ENCODE measurements around the gene LTBR. TPM values are rescaled to one million over a fixed set of nuclear protein-coding genes. Genes with fewer than 3 reads are reported as not detected.
A peak's percentile ranks its signal among the peaks of the same experiment; 100 is the strongest.

LTBR gene
- total RNA-seq, 1 experiment from 2014 or later, result 165 TPM

DNA sequence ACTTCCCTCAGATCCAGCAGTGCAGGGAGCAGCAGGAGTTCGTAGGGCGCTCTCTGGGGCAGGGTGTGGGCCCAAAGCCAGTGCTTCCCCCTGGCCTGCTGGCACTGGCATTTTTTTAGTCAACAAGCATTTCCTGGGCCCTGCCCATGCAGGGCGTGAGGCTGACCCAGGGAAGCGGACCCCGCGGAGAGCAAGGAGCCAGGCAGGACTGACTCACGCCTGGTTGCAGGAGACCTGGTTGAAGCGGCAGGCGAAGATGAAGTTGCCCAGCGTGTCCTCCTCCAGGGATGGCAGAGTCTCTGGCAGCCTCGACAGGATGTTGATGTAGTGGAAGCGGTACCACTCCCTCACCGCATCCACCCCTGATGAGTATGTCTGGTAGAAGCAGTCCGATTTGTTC is 22.1 kb upstream of the LTBR start:
- TF ChIP-seq, protein P1, sequence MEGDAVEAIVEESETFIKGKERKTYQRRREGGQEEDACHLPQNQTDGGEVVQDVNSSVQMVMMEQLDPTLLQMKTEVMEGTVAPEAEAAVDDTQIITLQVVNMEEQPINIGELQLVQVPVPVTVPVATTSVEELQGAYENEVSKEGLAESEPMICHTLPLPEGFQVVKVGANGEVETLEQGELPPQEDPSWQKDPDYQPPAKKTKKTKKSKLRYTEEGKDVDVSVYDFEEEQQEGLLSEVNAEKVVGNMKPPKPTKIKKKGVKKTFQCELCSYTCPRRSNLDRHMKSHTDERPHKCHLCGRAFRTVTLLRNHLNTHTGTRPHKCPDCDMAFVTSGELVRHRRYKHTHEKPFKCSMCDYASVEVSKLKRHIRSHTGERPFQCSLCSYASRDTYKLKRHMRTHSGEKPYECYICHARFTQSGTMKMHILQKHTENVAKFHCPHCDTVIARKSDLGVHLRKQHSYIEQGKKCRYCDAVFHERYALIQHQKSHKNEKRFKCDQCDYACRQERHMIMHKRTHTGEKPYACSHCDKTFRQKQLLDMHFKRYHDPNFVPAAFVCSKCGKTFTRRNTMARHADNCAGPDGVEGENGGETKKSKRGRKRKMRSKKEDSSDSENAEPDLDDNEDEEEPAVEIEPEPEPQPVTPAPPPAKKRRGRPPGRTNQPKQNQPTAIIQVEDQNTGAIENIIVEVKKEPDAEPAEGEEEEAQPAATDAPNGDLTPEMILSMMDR (IDR thresholded peaks at IDR 0.05; ENCODE audit: unreplicated experiment), result no peak
- DNase-seq, result peak; percentile 79
- Mint-ChIP-seq H3K36me3 (ENCODE audit: insufficient read depth, unreplicated experiment) (peaks cover 34% of the 10 kb centered on the region), H3K9me3 (ENCODE audit: low read depth, unreplicated experiment) (no peaks in the 10 kb centered on the region), H3K27ac (ENCODE audit: unreplicated experiment) (peak overlapping the region; percentile 2), H3K4me3 (ENCODE audit: low read depth, unreplicated experiment) (peak overlapping the region; percentile 29), H3K27me3 (ENCODE audit: unreplicated experiment) (no peaks in the 10 kb centered on the region), H3K4me1 (ENCODE audit: low read depth, unreplicated experiment) (peaks cover 33% of the 10 kb centered on the region)
- intact Hi-C loops (cut with micrococcal nuclease; ENCODE audit: unreplicated experiment), result no loop called here
- CTCF ChIA-PET, result interaction anchor here (0.6 to 0.8 kb wide), 2 partner anchors 16 to 27 kb away, joined by 3 read pairs; no protein-coding TSS in a partner anchor
- BruUV-seq (replicated peaks), result no TSS peak

DNA sequence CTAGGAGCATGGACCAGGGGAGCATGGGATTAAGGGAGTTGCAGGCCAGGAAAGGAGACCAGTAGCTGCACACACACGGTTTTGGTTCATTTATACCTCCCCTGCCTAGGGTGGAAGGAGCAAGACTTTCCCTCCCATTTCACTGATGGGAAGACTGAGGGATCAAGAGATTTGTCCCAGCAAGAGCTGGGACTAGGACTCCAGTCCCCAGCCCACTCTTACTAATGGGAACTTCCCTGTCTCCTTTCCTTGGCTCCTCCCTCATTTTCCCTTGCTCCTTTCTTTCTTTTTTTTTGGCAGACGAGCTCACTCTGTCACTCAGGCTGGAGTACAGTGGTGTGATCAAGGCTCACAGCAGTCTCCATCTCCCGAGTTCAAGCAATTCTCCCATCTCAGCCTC is 21.6 kb upstream of the LTBR start:
- intact Hi-C loops (cut with micrococcal nuclease; ENCODE audit: unreplicated experiment), result no loop called here
- no peak overlapping the region for H3K27ac Mint-ChIP-seq (ENCODE audit: unreplicated experiment)
- H3K9me3 Mint-ChIP-seq (ENCODE audit: low read depth, unreplicated experiment), result no peaks in the 10 kb centered on the region
- DNase-seq, result no peak
- CTCF ChIA-PET, result interaction anchor here (1.2 kb wide), 1 partner anchor 23 kb away, joined by 4 read pairs; no protein-coding TSS in a partner anchor
- BruUV-seq (replicated peaks), result no TSS peak
- peak overlapping the region; percentile 29 for H3K4me3 Mint-ChIP-seq (ENCODE audit: low read depth, unreplicated experiment)
- peaks cover 31% of the 10 kb centered on the region for H3K4me1 Mint-ChIP-seq (ENCODE audit: low read depth, unreplicated experiment)
- H3K27me3 Mint-ChIP-seq (ENCODE audit: unreplicated experiment), result no peaks in the 10 kb centered on the region
- peaks cover 40% of the 10 kb centered on the region for H3K36me3 Mint-ChIP-seq (ENCODE audit: insufficient read depth, unreplicated experiment)
- TF ChIP-seq, protein P1 (IDR thresholded peaks at IDR 0.05; ENCODE audit: unreplicated experiment), result no peak

DNA sequence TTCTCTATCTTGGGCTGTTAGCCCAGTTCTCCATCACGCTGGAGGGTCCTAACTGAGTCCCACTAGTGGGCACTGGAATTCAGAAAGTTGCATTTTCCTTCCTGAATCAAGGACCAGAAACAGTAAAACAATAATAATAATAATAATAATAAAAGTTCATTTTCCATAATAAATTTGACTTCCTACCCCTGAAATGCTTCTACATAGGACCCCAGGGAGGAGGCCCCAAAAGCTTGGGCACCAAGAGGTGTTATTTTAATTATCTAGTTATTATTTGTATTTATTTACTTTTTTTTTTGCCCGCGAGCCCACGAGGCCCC is 21.0 kb upstream of the LTBR start:
- Mint-ChIP-seq H3K4me1 (ENCODE audit: low read depth, unreplicated experiment) (peaks cover 31% of the 10 kb centered on the region), H3K4me3 (ENCODE audit: low read depth, unreplicated experiment) (peak overlapping the region; percentile 65), H3K27ac (ENCODE audit: unreplicated experiment) (no peak overlapping the region), H3K36me3 (ENCODE audit: insufficient read depth, unreplicated experiment) (peaks cover 40% of the 10 kb centered on the region), H3K9me3 (ENCODE audit: low read depth, unreplicated experiment) (no peaks in the 10 kb centered on the region), H3K27me3 (ENCODE audit: unreplicated experiment) (no peaks in the 10 kb centered on the region)
- CTCF ChIA-PET, result interaction anchor here (0.9 to 1.4 kb wide), 3 partner anchors 11 to 28 kb away, joined by 4 to 8 read pairs (median 4); no protein-coding TSS in a partner anchor
- BruUV-seq (replicated peaks), result no TSS peak
- TF ChIP-seq, protein P1 (IDR thresholded peaks at IDR 0.05; ENCODE audit: unreplicated experiment), result no peak
- intact Hi-C loops (cut with micrococcal nuclease; ENCODE audit: unreplicated experiment), result no loop called here
- DNase-seq, result no peak

DNA sequence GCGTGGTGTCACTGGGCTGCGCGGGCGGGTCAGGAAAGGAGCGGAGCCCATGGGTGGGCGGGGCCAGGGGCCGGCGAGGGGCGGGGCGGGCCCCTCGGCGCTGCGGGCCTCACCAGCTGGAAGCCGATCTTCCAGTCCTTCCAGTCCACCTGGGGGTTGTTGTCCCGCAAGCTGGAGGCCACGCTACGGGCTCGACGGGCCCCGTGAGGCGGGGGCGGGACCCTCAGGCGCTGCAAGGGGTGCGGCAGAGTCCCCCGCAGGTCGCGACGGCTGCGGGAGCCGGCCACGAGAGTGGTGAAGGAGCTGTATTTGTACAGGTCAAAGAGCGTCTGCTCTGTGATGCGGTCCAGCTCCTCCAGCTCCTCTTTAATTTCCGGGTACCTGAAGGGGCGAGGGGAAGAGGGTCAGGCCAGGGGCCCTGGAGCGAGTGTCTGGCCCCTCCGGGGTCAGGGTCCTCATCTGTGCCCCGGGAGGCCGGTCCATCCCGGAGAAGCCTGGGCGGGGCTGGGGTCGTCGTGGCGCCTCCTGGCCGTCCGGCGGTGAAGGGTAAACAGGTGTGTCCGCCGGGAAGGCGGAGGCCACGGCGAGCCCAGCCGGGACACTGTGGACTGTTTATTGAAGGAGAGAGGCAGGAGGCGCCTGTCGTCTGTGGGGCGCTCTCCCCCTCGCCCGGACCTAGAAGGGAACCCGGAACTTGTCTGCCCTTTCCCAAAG is 20.5 kb upstream of the LTBR start:
- no peaks in the 10 kb centered on the region for H3K27me3 Mint-ChIP-seq (ENCODE audit: unreplicated experiment)
- TF ChIP-seq, protein P1 (IDR thresholded peaks at IDR 0.05; ENCODE audit: unreplicated experiment), result no peak
- DNase-seq, result peak; percentile 83
- CTCF ChIA-PET, result interaction anchor here (0.7 to 1.4 kb wide), 4 partner anchors 11 to 45 kb away, joined by 3 to 8 read pairs (median 4); no protein-coding TSS in a partner anchor
- H3K4me1 Mint-ChIP-seq (ENCODE audit: low read depth, unreplicated experiment), result peaks cover 31% of the 10 kb centered on the region
- H3K27ac Mint-ChIP-seq (ENCODE audit: unreplicated experiment), result peak overlapping the region; percentile 76
- H3K9me3 Mint-ChIP-seq (ENCODE audit: low read depth, unreplicated experiment), result no peaks in the 10 kb centered on the region
- no TSS peak for BruUV-seq (replicated peaks)
- H3K4me3 Mint-ChIP-seq (ENCODE audit: low read depth, unreplicated experiment), result peak overlapping the region; percentile 65
- intact Hi-C loops (cut with micrococcal nuclease; ENCODE audit: unreplicated experiment), result no loop called here
- peaks cover 40% of the 10 kb centered on the region for H3K36me3 Mint-ChIP-seq (ENCODE audit: insufficient read depth, unreplicated experiment)

All from Calu3 (cell line).